Stimulated activated CD8-positive, alpha-beta memory T cell treated with anti-CD3 and anti-CD28 coated beads, Interleukin-7, amount 100 ng/mL, for 1 hour (primary cell): ENCODE data around the gene PARD6B.
"Not testable (repeated sequence)": the region's sequence is repeated elsewhere in the genome, so short reads cannot be mapped to it uniquely, and the experiment has no call there.

Experiments used
- DNase-seq, 2 donors: peaks; one replicate each; pipeline ENCODE4 v3.0.0-alpha.2; 2020; ENCODE audit warnings: low read depth in 2 of 2

The PARD6B gene

GRCh38 chr20:50746138-50746940, 15.0 kb downstream of the PARD6B start:
- DNase-seq, result no peak

GRCh38 chr20:50747275-50747674, 15.9 kb downstream of the PARD6B start:
- DNase-seq, result no peak

- DNase-seq, result no peak
These were observed 18.8 kb downstream of the PARD6B start for GRCh38 chr20:50750145-50750671.

- no peak for DNase-seq
These were observed 21.8 kb downstream of the PARD6B start for GRCh38 chr20:50753152-50753551.

- DNase-seq, result no peak
These were observed 23.0 kb downstream of the PARD6B start for GRCh38 chr20:50754420-50754819.

GRCh38 chr20:50756447-50756846, 25.1 kb downstream of the PARD6B start:
- no peak for DNase-seq

GRCh38 chr20:50758469-50758868, 27.1 kb downstream of the PARD6B start:
- no peak for DNase-seq

- no peak for DNase-seq
These were observed 27.6 kb downstream of the PARD6B start for GRCh38 chr20:50758992-50759391.

GRCh38 chr20:50759678-50760077, 28.3 kb downstream of the PARD6B start:
- no peak for DNase-seq

GRCh38 chr20:50762045-50762422, 30.7 kb downstream of the PARD6B start:
- no peak for DNase-seq

GRCh38 chr20:50762435-50763220, 31.2 kb downstream of the PARD6B start:
- DNase-seq, result no peak

GRCh38 chr20:50763550-50764458, 32.4 kb downstream of the PARD6B start:
- DNase-seq, result not testable (repeated sequence)

GRCh38 chr20:50765251-50765650, 33.9 kb downstream of the PARD6B start:
- DNase-seq, result not testable (repeated sequence)

- no peak for DNase-seq
These were observed 34.3 kb downstream of the PARD6B start for GRCh38 chr20:50765674-50766073.

- DNase-seq, result not testable (repeated sequence)
These were observed 35.8 kb downstream of the PARD6B start for GRCh38 chr20:50766955-50767809.

GRCh38 chr20:50768991-50769390, 37.6 kb downstream of the PARD6B start:
- not testable (repeated sequence) for DNase-seq

GRCh38 chr20:50769551-50770085, 38.2 kb downstream of the PARD6B start:
- DNase-seq, result not testable (repeated sequence)

- DNase-seq, result not testable (repeated sequence)
These were observed 40.2 kb downstream of the PARD6B start for GRCh38 chr20:50771419-50772080.

GRCh38 chr20:50772420-50773185, 41.2 kb downstream of the PARD6B start:
- DNase-seq, result no peak
